SW 1271 (cell line): ENCODE results near the gene PLEKHA7.

ENCODE experiments used
- DNase-seq, 2 experiments: peaks; one replicate each; lab custom pipeline; 2025; lab: John Stamatoyannopoulos, UW

PLEKHA7 gene

GRCh38 chr11:16787035-16787742, 227.0 kb downstream of the PLEKHA7 start:
- no peak for DNase-seq

DNA sequence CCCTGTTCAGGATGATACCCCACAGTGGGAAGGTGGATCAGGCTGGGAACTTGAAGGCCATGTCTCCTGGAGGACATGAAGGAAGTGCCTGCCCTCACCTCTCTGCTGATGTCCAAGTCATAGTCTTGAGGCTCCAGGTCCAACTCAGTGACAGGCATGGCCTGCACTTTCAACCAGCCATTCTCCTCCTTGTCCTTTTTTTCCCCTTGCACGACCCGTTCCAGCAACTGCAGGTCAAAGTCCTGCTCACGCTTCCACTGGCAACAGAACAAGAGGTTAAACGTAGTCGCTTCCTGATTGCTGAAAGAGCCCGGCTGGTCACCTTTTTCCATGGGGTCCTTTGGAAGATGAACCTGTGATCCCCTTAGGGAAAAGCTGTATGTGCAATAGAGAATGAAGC, 228.1 kb downstream of the PLEKHA7 start:
- DNase-seq, result no peak

DNA sequence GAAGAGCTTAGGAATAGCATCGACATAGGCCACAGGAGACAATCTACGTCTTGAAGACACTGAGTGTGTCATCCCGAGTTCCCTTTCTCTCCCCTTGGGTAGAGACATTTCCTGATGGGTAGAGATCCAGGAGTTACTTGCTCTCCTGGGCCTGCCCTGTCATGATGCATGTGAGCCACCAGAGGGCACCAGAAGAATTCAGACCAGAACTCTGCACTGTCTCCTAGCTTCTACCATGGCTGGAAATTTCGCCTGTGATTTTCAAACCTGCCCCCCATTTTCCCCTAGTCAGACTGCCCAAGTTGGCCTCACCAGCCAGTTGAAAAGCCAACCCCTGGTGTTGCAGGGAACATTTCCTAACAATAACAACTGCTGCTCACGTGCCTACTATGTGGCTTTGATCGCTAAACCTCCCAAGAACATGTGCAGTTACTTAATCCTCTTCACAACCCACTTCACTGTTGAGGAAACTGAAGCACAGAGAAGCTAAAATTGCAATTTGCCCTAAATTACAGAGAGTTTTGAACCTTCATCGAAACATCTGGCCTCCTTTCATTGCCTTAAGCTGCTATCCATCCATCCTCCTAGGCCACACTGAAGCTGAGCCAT, 228.6 kb downstream of the PLEKHA7 start:
- peak in 1 of 2 experiments; percentile 66 for DNase-seq

DNA sequence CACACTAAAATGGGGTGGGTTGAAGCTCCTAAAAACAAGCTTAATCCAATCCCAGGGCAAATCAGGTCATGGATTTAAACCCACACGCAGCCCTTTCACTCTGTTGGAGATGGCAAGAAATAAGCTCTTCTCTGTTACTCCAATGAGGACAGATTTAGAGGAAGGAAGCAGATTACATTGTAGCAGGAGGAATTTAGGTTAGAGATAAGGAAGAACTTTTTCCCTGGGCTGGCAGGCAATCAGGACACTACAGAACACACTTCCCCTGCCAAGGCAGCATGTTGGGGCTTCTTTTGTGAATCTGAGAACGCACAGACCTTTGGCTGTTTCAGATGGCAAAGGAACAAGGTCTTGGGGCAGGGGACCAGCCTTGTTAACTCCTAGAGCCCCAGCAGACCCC, 229.5 kb downstream of the PLEKHA7 start:
- no peak for DNase-seq

- no peak for DNase-seq
These were observed 230.1 kb downstream of the PLEKHA7 start for GRCh38 chr11:16784097-16784496.

DNA sequence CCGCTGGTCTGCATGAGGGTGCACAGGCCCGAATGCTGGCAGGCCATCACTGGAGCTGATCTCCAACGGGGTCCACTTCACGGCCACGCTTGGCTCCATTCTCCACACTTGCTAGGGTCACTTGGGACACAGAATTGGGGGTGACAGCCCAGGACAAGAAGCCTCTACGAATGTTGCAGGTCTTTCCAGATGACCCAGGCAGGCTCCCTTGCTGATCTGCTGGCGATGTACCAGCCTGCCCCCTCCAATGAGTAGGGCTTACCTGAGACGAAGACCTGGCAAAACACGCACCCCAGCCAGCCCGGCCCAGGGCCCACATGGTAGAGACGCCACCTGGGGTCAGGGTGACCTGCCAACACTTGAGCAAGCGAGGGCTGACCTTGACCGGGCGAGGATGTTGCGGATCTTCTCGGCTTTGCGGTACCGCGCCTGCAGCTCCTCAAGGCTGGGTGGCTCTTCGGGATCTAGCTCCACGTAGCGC, 230.9 kb downstream of the PLEKHA7 start:
- no peak for DNase-seq

- no peak for DNase-seq
These were observed 232.0 kb downstream of the PLEKHA7 start for GRCh38 chr11:16781936-16782919.

DNA sequence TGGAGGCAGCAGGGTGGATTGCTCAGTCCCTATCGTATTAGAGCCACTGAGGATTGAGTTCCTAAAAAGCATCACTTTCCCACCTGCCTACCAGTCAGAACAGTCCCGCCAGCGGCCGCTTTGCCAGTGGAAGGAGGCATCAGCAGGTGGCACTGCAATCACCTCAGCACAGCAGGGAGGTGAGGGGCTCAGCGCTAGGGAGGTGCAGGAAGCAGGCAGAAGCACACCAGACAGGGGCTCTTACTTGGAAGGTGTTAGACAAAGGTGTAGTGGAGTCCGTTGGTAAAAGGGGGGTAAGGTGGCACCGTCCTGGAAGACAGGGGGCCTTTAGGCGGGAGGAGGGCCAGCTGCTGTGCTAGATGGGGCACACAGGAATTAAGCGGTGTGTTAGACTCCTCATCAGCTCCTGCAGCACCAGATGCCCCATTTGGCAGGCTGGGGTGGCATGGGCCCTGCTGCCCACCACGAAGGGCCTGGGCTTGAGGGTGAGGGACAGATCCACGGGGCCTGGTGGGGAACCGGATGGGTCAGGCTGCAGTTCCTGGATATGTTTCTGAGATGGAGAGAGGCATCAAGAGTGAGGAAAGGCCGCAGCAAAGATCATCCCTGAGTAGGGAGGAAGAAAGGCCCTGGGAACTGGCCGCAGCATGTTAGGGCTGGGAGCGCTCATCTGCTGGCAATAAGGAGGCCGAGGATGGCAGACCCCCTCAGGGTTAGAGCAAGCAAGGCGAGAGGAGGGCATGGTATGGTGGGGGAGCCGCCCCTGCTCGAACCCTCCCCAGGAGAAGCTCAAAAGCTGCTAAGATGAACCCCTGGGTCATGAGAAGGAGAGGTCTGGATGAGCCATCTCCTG, 233.3 kb downstream of the PLEKHA7 start:
- no peak for DNase-seq

GRCh38 chr11:16780146-16780545, 234.1 kb downstream of the PLEKHA7 start:
- no peak for DNase-seq

- DNase-seq, result no peak
These were observed 234.8 kb downstream of the PLEKHA7 start for GRCh38 chr11:16779436-16779835.

GRCh38 chr11:16778876-16779275, 235.3 kb downstream of the PLEKHA7 start:
- no peak for DNase-seq

- DNase-seq, result no peak
These were observed 235.9 kb downstream of the PLEKHA7 start for GRCh38 chr11:16778286-16778685.

- no peak for DNase-seq
These were observed 236.6 kb downstream of the PLEKHA7 start for GRCh38 chr11:16777613-16777975.

DNA sequence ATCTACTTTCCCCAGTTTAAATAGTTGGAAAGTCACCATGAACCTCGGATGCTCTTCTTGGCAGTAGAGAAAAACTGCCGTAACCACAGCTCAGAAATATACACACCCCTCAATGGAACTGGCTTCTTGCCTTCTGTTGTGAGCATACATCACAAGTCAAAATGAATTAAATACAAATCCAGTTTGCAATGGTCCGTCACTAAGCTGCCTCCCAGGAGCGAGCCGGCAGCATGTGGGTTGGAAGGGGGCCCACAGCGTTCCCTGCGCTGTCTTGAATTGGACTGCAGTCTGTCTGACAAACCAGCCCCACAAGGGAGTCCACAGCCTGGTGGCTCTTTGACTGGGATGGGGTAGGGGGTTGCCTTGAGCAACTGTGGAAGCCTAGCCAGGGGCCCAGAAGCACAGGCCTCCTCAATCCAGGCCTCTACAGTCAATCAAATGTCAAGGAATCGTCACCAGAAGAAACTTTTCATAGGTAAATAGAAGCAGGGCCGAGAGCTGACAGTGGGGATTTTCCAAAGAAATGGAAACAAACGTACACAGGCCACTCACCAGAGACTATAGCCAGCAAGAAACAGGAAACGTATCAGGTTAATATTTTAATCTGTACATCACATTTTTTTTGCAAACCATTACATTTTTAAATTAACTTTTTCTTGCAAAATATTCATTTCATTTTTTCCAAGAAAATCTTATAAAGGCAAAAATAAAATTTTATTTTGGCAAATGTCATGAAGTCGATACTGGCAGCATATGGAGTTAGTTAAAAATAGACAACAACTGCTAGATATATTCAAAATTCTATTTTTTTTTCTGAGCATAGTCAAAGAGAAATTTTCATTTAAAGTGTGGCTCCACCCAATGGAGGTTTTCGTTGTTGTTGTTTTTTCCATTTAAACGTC, 237.3 kb downstream of the PLEKHA7 start:
- DNase-seq, result no peak

- no peak for DNase-seq
These were observed 238.5 kb downstream of the PLEKHA7 start for GRCh38 chr11:16775614-16776283.

- no peak for DNase-seq
These were observed 239.1 kb downstream of the PLEKHA7 start for GRCh38 chr11:16774936-16775613.

DNA sequence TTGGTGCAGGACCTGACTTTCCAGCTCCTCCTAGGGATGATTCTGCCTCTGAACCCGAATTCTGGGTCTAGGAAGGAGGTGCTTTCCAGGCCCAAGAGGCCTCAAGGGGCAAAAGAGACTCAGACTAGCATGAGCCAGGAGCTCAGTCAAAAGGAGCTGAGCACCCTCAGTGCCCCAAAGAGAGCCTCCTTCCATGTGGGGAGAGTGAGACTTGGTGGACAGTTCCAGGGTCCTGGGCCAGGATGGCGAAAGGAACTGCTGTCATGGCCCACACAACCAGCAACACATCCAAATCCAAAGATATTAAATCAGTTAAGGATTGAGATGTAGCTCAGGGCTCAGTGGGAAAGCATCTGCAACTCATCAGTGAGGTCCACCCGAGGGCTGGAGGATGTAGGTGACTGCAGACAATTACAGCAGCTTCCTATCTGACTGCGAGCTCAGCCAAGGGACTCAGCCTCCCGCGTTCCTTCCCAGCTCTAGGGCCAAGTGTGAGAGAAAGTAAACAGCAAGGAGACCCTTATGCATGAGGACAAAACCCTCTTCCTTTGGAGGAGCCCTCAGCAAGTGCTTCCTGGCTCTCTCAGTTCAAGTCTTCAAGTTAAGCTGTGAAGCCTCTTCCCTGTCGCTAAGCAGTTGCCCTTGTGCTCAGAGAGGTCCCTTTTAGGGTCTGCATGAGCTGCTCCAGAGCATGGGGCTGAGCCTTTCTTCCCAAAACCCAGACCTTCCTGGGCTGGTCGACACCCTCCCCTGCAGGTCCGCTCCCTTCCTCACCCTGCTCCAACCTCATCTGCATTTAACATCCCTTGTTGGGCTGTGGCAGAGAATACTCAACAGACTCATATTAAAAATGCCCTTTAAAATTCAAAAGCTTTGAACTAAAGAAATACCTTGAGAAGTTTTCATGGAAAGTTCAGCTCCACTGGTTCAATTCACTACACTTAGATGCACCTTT, 240.0 kb downstream of the PLEKHA7 start:
- no peak for DNase-seq

DNA sequence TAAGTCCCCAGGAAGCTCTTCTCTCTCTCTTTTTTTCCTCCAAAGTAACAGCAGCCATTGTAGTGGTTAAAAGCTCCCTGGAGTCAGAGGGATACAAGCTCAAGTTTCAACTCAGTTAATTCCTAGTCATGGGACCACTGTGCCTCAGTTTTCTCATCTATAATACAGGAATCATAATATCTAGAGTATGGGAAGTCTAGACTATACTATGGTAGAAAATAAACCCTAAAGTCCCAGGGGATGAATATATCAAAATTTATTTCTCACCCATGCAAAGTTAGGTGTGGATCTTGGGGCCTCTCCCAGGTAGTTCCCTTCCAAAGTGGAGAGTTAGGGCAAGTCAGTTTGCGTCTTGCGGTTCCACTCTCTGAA, 242.1 kb downstream of the PLEKHA7 start:
- no peak for DNase-seq
